ENCODE results near the gene AIFM3. TPM values are rescaled to one million over a fixed set of nuclear protein-coding genes. Genes with fewer than 3 reads are reported as not detected.

AIFM3 gene
- total RNA-seq, 1 experiment from 2014 or later, result 2.6 TPM

GRCh38 chr22:21001601-21002325 lies 34.7 kb downstream of the AIFM3 start, which contains the start of gene THAP7:
TSS of gene THAP7 (minus strand) at chr22:21002118. CDS start at chr22:21001911, 207 bp downstream.
- Mint-ChIP-seq H3K4me3 (peak within 1 kb of the TSS; percentile 87), H3K27me3 (ENCODE audit: low read depth) (no peaks in the 10 kb centered on the region), H3K27ac (peak within 1 kb of the TSS; percentile 97), H3K9me3 (no peaks in the 10 kb centered on the region), H3K4me1 (peaks cover 18% of the 10 kb centered on the region), H3K36me3 (no peaks in the 10 kb centered on the region)
- ChIA-PET POLR2A (interaction anchor here (0.8 to 1.4 kb wide), 3 partner anchors 13 to 20 kb away, joined by 3 to 5 read pairs (median 3); partner anchors contain the start of genes LZTR1 and P2RX6), CTCF (interaction anchor here (0.7 to 2.4 kb wide), 10 partner anchors 13 to 116 kb away, joined by 3 to 19 read pairs (median 4); partner anchors contain the start of genes CRKL, LZTR1 and P2RX6)
- DNase-seq (ENCODE audit: low spot score), result peak; percentile 94
- ATAC-seq, result peak; percentile 87
- TF ChIP-seq ZNF263 (CRISPR knock-in tag; IDR thresholded peaks at IDR 0.05; ENCODE audit: low read depth) (no peak), EMX1 (CRISPR knock-in tag; IDR thresholded peaks at IDR 0.05) (no peak), MAX (CRISPR knock-in tag; IDR thresholded peaks at IDR 0.05) (peak; percentile 95), TEAD4 (CRISPR knock-in tag; IDR thresholded peaks at IDR 0.05) (no peak), OVOL2 (CRISPR knock-in tag; IDR thresholded peaks at IDR 0.05; ENCODE audit: borderline replicate concordance) (no peak), E2F5 (CRISPR knock-in tag; IDR thresholded peaks at IDR 0.05) (0 out of 2 replicates have a peak, but pooled peaks have one; percentile 36), SOX15 (CRISPR knock-in tag; IDR thresholded peaks at IDR 0.05) (no peak), AFF4 (CRISPR knock-in tag; IDR thresholded peaks at IDR 0.05; ENCODE audit: borderline replicate concordance) (no peak), ZNF232 (CRISPR knock-in tag; IDR thresholded peaks at IDR 0.05) (peak; percentile 75), ZNF317 (CRISPR knock-in tag; IDR thresholded peaks at IDR 0.05; ENCODE audit: borderline replicate concordance, low read depth) (no peak), KAT7 (CRISPR knock-in tag; IDR thresholded peaks at IDR 0.05; ENCODE audit: borderline replicate concordance) (no peak), ESRRA (CRISPR knock-in tag; IDR thresholded peaks at IDR 0.05; ENCODE audit: borderline replicate concordance) (no peak; the same call in 1 of the 2 replicates), ZNF396 (CRISPR knock-in tag; IDR thresholded peaks at IDR 0.05; ENCODE audit: borderline replicate concordance) (no peak), CREB1 (CRISPR knock-in tag; IDR thresholded peaks at IDR 0.05) (peak; percentile 73; the same call in 1 of the 2 replicates), ZSCAN18 (CRISPR knock-in tag; IDR thresholded peaks at IDR 0.05) (no peak), NR1H2 (CRISPR knock-in tag; IDR thresholded peaks at IDR 0.05) (0 out of 2 replicates have a peak, but pooled peaks have one; percentile 78), NFYB (CRISPR knock-in tag; conservative IDR thresholded peaks at IDR 0.05; ENCODE audit: low read depth) (0 out of 2 replicates have a peak, but pooled peaks have one; percentile 26), ZNF532 (CRISPR knock-in tag; IDR thresholded peaks at IDR 0.05; ENCODE audit: borderline replicate concordance) (no peak), NR2C2 (CRISPR knock-in tag; IDR thresholded peaks at IDR 0.05) (peak; percentile 65), MYBL2 (CRISPR knock-in tag; IDR thresholded peaks at IDR 0.05) (peak; percentile 76), ZBTB43 (CRISPR knock-in tag; IDR thresholded peaks at IDR 0.05) (peak; percentile 88; the same call in 1 of the 2 replicates), FOXJ3 (CRISPR knock-in tag; IDR thresholded peaks at IDR 0.05; ENCODE audit: borderline replicate concordance) (no peak; the same call in 1 of the 2 replicates), JUN (CRISPR knock-in tag; IDR thresholded peaks at IDR 0.05) (no peak; the same call in 1 of the 2 replicates), NR3C1 (CRISPR knock-in tag; conservative IDR thresholded peaks at IDR 0.05; ENCODE audit: low read depth) (no peak)

All from WTC11 (cell line).